Activated effector memory CD4-positive, alpha-beta T cell treated with anti-CD3 and anti-CD28 coated beads, Interleukin-2, amount 50 U/mL, for 16 hours (primary cell): ENCODE data around the gene FYCO1.

ENCODE experiments used
- DNase-seq: peaks from one replicate; pipeline ENCODE4 v3.0.0-alpha.2; 2020

Gene FYCO1

GRCh38 chr3:45940004-45940780 lies 55.4 kb downstream of the FYCO1 start:
- peak; percentile 42 for DNase-seq

GRCh38 chr3:45939341-45939771 lies 56.3 kb downstream of the FYCO1 start:
- DNase-seq, result peak; percentile 61

GRCh38 chr3:45938864-45939263 lies 56.8 kb downstream of the FYCO1 start:
- peak; percentile 92 for DNase-seq

- peak; percentile 24 for DNase-seq
These were observed 57.6 kb downstream of the FYCO1 start for GRCh38 chr3:45938043-45938435.

DNA sequence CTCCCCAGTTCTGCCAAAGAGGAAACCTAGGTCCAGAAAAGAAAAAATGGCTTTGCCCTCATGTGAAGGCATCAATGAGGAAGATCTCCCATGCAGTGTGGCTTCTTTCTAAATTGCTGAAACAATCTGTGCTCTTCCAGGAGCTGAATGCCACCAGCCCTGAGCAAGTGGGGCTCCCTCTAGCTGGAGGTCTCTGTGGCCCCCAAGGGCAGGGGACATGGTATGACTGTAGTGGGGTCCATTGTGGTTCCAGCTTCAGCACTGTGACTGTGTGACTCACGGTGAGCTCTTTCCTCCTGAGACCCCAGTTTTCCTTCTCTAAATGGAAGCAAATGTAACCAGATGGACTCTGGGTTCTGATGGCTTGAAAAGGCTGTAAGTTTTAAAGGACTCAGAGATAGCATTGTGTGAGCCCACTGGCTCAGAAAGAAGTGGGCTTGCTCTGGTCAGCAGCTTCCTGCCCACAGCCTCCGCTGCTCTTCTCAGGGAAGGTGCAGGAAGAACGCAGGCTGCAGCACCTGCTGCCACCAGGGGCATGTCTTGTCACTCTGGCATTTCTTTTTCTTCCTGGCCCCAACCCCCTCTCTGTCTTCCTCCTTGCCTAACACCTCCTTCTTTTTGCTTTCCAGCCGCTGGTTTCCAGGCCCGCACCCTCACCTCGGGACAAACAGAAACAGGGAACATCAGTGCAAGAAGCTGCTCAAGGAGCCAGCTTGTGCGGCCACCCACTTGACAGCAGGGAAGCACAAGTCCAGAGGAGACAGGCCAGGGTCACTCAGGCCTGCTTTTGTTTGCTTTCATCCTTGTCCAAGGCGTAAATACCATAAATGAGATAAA lies 58.2 kb downstream of the FYCO1 start:
- DNase-seq, result peak; percentile 53

GRCh38 chr3:45936261-45936660 lies 59.4 kb downstream of the FYCO1 start:
- DNase-seq, result peak; percentile 45

- DNase-seq, result no peak
These were observed 62.0 kb downstream of the FYCO1 start for GRCh38 chr3:45933591-45933990.

- no peak for DNase-seq
These were observed 63.5 kb downstream of the FYCO1 start for GRCh38 chr3:45932112-45932511.

GRCh38 chr3:45931496-45931895 lies 64.1 kb downstream of the FYCO1 start:
- DNase-seq, result no peak

DNA sequence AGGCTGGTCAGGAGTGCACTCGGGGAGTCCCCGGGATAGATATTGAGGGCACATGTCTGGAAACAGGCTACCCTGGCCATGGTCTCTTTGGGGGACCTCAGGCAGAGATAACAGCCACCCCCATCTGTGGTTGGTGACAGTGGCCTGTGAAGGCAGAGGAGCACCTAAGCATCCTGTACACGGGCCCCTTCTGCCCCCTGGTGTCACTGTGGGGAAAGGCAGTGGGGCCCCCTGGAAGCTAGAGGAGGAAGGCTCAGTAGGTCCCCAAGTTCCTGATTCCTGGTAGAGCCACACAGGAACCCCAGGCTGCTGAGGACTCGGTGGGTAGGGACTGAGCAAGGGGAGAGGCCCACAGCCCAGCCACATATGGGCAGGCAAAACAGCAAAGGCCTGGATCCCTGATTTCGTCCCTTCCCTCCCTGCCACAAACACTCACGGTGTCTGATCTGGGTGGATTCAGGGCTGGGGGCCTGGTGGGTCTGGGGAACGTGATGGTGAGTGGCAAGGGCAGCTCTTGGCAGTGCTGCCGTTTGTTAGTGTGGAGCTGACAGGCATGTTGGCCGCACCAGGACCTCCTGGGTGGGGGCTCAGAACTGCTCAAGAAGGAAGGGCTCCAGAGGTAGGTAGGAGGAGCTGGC lies 66.5 kb downstream of the FYCO1 start:
- peak; percentile 86 for DNase-seq

GRCh38 chr3:45927881-45928280 lies 67.7 kb downstream of the FYCO1 start:
- DNase-seq, result no peak

- DNase-seq, result no peak
These were observed 71.9 kb downstream of the FYCO1 start for GRCh38 chr3:45923755-45924154.

GRCh38 chr3:45922950-45923590 lies 72.6 kb downstream of the FYCO1 start:
- peak; percentile 33 for DNase-seq

- peak; percentile 43 for DNase-seq
These were observed 73.6 kb downstream of the FYCO1 start for GRCh38 chr3:45922039-45922326.

DNA sequence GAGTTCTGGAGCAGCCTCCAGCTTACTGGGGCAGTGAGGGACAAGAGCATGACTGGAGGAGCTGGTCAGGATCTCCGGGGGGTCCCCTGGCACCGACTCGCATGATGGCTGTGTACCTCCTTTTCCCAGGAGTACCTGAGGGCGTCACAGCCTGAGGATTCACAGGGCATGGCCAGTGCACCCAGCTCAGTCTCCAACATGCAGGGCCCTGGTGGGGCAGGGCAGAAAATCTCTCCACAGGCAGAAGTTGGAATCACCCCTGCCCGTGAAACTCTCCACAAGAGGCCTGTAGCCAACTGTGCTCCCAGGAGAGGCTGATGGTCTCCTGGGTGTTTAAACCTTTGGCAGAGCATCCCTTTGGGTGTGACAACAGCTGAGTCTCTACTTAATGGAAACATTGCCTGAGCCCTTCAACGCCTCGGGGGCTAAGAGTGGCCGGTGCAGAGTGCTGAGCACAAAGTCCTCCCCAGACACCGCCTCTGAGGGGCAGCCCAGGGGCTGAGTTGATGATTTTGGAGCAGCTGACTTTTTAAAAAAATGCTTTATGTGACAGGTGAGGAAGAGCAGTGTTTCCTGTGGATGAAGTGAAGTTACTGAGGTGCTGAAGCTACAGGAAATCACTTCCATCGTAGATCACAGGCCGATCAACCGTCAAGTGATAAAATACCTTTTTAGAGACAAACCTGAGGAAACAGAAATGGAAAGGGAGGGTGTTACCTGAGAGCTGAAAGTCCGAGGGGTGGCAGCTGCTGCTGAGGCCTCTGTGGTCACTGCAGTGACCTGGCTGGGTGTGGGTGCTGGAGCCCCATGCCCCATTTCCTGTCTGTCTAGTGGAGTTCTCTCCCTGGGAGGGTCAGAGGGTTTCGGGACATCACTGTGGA lies 74.2 kb downstream of the FYCO1 start:
- DNase-seq, result peak; percentile 56

- DNase-seq, result no peak
These were observed 78.3 kb downstream of the FYCO1 start for GRCh38 chr3:45917146-45917898.

DNA sequence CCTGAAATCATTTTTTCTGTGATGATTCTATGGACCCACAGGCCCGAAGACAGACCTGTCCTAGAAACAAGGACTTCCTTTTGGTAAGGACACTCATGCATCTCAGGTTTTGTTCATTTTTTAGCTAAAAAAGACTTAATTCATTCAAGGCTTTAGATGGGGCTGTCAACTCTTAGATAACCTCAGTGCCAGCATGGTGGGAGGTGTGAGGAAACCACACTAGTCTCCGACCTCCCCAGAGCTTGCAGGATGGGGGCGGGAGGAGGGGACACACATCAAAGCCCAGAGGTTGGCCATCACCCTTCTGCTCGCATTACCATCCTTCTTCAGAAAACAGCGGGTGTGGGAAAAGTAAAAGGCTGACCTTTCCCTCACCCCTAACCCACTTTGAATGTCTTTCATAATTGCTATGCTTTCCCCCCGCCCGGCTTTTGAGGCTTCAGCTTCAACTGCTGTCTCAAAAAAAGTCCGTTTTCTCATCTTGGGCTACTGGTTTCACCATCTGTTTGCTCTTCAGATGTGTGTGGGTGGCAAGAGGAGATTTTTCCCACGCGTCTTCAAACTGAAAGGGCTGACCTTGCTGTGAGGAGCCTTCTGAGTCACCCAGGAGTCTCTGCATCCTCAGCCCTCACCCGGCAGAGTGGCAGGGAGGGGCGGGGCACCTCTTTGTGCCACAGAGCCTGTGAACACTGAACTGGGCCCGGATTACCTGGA lies 79.9 kb downstream of the FYCO1 start:
- DNase-seq, result peak; percentile 93

GRCh38 chr3:45915059-45915439 lies 80.6 kb downstream of the FYCO1 start:
- no peak for DNase-seq

DNA sequence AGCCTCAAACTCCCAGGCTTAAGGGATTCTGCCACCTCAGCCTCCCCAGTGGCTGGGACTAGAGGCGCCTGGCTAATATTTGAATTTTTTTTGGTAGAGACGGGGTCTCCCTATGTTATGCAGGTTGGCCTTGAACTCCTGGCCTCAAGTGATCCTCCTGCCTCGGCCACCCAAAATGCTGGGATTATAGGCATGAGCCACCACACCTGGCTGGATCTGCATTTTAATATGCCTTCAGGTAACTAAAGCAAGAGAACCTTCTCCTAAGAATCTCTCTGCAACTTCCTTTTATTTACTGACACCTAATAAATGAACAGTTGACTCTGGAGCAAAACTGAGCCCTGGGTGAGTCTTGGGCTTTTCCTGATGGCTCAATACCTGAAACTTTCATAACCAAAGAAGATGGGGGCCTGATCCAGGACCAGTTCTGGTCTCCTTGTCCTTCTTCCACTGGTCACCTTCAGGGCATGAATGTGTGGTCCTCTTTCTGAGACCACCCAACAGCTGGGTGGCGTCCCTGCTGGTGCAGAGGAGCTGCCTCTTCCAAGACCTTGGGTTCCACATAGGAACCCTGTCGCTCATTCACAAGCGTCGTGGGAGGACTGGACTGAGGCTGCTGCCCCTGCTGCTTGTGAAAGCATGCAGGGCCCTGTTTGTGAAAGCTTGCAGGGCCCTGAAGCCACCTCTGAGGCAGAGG lies 81.1 kb downstream of the FYCO1 start:
- DNase-seq, result no peak

- DNase-seq, result no peak
These were observed 83.2 kb downstream of the FYCO1 start for GRCh38 chr3:45912435-45912834.
